Ovary (tissue), 3 donors: ENCODE measurements around the gene SORCS3.

Source experiments
- POLR2A ChIP-seq: fragments of 450-650 bp; IDR thresholded peaks from one replicate; pipeline ENCODE4 v1.6.1; 2017; ENCODE audit warnings: antibody characterized with exemption, mild to moderate bottlenecking, moderate library complexity
- TF ChIP-seq, protein P1 (sequence below), 3 donors: fragments of 450-650 bp in 2 of 3; fragments of 200-600 bp in 1 of 3; IDR thresholded peaks; one replicate each; pipeline versions ENCODE4 v1.5.1 to v1.8.0; 2016 to 2022; ENCODE audit warnings: antibody characterized with exemption in 3 of 3, mild to moderate bottlenecking in 1 of 3
- donor health status: DM: no; HTN: no; CAD: no.

GRCh38 chr10:105195831-105196230 lies 554.7 kb downstream of the SORCS3 start:
- TF ChIP-seq, protein P1, sequence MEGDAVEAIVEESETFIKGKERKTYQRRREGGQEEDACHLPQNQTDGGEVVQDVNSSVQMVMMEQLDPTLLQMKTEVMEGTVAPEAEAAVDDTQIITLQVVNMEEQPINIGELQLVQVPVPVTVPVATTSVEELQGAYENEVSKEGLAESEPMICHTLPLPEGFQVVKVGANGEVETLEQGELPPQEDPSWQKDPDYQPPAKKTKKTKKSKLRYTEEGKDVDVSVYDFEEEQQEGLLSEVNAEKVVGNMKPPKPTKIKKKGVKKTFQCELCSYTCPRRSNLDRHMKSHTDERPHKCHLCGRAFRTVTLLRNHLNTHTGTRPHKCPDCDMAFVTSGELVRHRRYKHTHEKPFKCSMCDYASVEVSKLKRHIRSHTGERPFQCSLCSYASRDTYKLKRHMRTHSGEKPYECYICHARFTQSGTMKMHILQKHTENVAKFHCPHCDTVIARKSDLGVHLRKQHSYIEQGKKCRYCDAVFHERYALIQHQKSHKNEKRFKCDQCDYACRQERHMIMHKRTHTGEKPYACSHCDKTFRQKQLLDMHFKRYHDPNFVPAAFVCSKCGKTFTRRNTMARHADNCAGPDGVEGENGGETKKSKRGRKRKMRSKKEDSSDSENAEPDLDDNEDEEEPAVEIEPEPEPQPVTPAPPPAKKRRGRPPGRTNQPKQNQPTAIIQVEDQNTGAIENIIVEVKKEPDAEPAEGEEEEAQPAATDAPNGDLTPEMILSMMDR (IDR thresholded peaks at IDR 0.05) = no peak
- TF ChIP-seq POLR2A = no peak
